ENCODE data around the gene IRX4.

IRX4 gene

DNA sequence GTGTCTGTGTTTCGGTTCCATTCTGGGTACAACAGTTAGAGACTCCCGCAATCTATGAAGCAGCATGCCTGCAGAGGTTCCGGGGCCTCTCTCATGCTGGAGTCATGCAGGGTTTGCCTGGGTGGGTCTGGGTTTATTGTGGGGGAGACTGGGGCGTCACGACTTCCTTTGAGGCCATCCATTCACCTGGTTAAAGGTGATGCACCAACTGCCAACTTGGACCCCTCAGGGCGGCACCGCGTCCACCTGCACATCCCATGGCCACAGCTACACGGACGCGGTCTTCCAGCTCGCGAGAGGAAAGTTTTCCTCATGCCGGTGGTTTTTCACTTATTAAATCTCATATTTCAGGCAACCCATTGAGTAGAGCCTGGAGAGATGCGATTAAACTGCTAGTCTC lies 30.9 kb upstream of the IRX4 start:
- no peak for DNase-seq (ENCODE audit: low read depth)

DNA sequence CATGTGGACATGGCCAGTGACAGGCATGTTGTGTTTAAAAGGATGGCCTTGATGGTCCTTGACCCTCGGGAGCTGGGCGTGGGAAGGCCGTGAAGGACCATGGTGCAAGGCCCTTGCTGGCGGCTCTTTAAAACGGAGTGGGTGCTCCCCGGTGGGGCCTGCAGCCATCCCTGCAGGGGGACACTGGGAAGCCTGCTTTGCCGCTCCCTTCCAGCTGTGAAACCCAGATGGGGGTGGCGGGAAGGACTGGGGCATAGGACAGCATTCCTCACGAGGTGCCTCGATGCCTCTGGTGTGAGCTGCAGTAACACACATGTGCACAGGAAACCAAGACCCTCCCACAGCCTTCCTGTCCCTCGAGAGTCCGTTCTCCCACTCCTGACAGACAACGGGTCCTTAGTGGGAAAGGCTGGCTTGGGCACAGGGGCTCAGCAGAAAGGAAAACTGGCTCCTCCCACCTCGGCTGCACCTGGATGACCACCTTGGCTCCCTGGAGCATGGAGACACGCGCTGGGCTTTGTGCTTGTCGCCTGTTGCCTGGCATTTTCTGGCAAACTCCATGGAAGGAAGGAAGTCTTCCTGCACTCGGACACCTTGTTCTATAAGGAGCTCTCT lies 30.3 kb upstream of the IRX4 start:
- DNase-seq (ENCODE audit: low read depth): no peak

DNA sequence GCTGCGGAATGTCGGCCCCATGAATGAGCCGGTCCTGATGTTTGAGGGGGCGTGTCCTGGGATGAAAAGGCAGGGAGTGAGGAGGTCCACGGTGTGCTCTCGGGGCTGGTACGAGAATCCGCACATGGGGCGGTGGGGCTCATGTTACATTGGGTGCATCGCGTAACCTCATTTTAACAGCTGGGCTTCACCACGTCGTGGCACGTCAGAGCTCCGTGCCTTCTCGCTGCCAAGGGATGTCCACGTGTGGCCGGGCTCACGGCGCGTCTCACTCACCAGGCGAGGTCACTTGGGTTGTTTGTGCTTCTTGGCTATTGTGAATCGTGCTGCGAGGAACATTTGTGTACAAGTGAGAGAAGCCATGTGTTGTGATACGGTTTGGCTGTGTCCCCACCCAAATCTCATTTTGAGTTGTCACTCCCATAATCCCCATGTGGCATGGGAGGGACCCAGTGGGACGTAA lies 29.1 kb upstream of the IRX4 start:
- no peak for DNase-seq (ENCODE audit: low read depth)

- DNase-seq (ENCODE audit: low read depth): no peak
These were observed 28.4 kb upstream of the IRX4 start for GRCh38 chr5:1910861-1911772.

GRCh38 chr5:1910081-1910760 lies 27.5 kb upstream of the IRX4 start:
- no peak for DNase-seq (ENCODE audit: low read depth)

DNA sequence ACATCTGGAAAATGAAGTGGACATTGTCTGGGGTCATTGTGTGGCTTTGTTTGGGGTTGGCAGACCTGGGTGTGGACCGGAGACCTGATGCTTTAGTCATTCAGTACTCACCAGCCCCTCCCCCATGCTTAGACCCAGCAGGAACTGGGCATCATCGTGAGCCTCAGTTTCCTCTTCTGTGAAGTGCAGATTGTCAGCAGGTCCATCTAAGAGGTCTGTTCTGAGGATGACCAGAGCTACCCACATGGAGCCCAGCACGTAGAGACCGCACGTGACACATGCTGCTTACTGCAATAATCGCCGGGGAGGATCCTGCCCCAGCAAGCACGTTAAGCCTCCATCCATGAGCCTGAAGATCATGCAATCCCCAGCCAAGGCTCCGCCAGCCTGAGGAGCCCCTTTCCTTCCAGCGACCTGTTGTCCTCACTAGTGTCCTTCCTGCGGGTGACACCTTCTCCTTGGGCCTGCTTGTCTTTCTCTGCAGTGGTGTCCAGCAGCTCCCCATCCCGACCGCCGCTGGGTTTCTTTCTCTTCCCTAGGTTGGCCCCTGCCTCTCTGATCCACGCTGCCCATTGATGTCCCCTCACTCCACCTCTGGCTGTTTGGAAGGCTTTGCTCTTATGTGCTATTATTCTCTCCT lies 26.7 kb upstream of the IRX4 start:
- DNase-seq (ENCODE audit: low read depth): no peak

DNA sequence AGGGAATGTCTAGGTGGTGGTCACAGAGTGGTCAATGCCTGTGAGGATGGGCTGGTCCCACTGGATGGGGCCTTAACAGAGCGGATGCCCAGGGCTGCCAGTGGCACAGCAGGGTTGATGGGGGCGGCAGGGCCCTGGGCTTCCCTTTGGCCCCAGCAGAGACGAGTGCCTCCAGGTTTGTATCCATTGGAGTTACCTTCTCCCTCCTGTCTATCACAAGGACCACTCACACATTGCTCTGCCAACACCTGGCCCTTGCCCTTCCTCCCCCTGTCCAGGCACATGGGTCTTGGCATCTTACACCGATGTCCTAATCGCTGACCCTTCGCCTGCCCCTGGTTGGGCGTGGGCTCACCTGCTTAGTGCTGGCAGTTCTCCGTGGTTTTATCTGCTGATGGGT lies 26.2 kb upstream of the IRX4 start:
- no peak for DNase-seq (ENCODE audit: low read depth)

GRCh38 chr5:1907616-1908015 lies 24.9 kb upstream of the IRX4 start:
- DNase-seq (ENCODE audit: low read depth): no peak

DNA sequence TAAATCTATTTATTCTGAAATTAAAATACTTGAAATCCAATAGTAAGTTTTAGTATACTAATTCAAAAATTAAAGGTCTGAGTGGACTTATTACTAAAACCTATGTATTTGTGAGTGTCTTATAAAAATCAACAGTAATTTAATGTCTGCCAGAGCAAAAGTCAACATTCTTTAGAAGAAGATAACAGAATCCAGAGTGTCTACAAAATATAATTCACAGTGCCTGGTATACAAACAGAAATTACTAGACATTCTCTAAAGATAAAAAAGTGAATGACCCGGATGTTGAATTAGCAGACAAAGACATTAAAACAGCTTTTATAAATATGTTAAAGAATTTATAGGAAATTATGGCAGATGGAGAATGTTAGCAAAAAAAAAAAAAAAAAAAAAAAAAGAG lies 22.4 kb upstream of the IRX4 start:
- DNase-seq (ENCODE audit: low read depth): no peak

GRCh38 chr5:1901983-1902382 lies 19.3 kb upstream of the IRX4 start:
- DNase-seq (ENCODE audit: low read depth): no peak

DNA sequence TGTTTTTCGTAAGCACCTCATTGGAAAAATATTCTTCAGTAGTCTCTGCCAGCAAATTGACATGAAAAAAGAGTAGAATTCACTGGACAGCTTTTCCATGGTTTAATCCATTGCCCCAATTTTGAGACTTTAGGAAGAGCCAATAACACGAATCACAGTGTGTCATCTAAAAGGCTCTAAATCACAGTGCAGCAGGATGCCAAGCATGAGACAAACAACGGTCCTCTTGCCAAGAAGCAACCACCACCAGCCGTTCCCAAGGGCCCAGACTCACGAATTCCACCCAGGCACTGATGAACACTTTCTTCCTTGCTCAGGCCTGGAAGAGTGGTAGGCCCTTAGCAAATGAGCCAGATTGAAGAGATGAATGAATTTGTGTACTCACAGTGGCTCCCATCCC lies 18.3 kb upstream of the IRX4 start:
- DNase-seq (ENCODE audit: low read depth): no peak

- no peak for DNase-seq (ENCODE audit: low read depth)
These were observed 16.5 kb upstream of the IRX4 start for GRCh38 chr5:1899201-1899600.

DNA sequence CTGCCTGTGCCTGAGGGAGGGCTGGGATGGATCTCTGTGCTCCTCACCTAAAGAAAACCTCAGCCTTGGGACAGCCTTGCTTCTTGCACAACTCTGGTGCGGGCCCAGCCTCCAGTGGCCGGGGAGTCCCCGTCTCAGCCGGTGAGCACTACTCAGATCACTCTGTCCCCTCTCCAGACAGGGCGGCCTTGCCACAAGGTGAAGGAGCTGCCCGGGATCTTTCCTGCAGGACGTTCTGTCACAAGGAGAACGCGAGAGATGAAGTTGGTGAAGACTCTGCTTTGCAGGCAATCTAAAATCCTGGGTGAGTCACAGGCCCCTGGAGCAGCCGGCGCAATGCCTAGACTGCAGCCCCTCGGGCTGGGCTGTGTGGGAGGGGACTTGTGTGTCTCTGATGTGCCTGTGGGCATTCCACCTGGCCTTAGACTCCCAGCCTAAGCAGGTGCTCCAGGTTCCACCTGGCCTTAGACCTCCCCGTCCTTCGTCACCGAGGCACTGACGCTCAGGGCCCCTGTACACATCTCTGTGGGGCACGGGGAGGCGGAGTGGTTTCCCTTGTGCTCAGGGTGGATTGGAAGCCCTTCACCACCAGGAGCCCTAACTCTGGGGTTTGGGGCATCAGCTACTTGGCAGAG lies 15.2 kb upstream of the IRX4 start:
- no peak for DNase-seq (ENCODE audit: low read depth)

DNA sequence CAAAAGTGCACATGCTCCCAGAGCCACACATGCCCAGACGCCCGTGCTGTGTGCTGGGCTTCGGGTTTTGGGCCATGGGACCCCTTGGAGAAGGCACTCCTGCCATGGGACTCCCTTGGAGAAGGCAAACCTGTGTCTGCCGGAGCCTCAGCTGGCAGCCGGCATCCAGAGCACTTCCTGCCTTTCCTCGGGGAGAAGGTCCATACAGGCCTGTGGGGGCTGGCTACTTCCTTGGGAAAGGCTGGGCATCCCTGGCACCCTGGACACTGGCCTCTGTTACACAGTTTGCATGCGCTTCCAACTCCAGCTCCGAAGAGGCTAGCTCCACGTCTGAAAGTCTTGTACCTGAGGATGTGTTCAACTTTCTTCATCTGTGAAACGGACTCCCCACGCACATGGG lies 14.7 kb upstream of the IRX4 start:
- no peak for DNase-seq (ENCODE audit: low read depth)

DNA sequence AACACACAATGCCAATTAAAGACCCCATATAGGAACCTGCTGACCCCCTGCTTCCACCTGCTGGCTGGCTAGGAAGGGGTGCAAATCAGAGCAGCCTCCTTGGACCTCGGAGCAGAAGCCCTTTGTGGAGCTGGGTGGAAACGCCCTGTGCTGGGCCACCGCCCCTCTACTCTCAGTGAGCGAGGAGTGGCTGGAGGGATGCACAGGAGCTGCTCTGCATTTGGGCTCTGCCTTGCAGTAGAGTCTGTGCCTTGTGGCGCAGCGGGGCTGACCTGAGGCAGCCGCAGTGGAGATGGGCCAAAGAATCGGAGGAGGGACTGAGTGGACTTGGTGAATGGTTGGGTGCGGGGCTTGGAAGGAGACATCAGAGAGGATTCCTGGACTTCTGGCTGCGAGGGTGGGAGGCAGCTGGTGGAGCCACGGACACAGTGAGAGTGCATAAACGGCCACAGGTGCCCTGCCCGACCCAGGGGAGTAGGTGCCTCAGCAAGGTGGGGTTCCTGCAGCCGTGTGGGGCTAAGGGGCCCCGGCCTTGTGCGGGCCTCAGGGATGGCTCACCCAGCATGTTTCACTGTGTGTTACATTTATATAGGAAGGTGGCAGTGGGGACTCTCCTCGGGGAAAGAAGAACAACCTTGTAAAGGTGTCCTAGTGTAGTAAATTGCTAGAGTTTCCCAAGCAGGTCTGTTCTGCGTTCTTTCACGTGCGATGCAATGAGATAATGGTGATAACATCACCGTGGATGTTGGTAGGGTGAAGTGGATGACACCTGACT lies 14.1 kb upstream of the IRX4 start:
- DNase-seq (ENCODE audit: low read depth): no peak

GRCh38 chr5:1895739-1896420 lies 13.2 kb upstream of the IRX4 start:
- no peak for DNase-seq (ENCODE audit: low read depth)

GRCh38 chr5:1894243-1894642 lies 11.5 kb upstream of the IRX4 start:
- no peak for DNase-seq (ENCODE audit: low read depth)

DNA sequence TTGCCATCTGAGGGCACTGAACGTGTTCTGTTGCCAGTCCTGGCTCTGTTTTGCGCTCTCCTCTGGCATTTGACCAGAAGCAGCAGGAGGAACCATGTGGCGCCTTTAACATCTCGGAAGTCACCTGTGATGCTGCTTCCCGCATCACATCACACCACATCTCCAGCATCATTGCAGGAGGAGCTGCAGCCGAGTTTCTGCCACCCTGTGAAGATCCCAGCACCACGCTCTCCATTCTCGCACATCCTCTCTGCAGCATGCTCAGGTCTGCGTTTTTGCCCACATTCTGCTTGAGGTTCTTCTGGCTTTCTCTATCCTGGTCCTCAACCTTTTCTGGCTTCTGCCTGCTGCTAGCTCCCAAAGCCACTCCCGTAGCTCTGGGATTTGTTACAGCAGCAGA lies 11.0 kb upstream of the IRX4 start:
- DNase-seq (ENCODE audit: low read depth): no peak

GRCh38 chr5:1892685-1893445 lies 10.1 kb upstream of the IRX4 start:
- DNase-seq (ENCODE audit: low read depth): no peak

DNA sequence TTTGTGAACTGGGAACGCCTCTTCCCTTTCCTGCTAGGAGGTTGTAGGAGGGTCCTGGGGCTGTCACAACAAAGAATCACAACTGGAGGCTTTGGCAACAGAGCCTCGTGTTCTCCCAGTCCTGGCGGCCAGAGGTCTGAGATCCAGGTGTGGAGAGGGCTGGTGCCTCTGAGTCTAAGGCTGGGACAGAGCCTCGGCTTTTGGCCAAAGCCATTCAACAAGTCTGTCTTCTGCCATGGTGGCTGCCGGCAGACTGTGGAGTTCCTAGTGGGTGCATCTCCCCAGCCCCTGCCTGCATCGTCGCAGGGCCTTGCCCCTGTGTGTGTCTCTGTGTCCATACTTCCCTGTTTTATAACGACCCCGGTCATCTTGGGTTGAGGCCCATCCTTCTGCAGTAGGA lies 9.5 kb upstream of the IRX4 start:
- no peak for DNase-seq (ENCODE audit: low read depth)

Measured in GM04504 (cell line).